HCT116 (cell line): ENCODE results near the gene CFAP77. TPM values are rescaled to one million over a fixed set of nuclear protein-coding genes. Genes with fewer than 3 reads are reported as not detected.

Experiments used
- ATAC-seq: fragments of 200-7000 bp; cut with Tn5 transposase; 2 replicates; pipeline ENCODE4 v1.9.1; 2020; ENCODE audit warnings: mild to moderate bottlenecking, moderate library complexity
- BruUV-seq: library from RNA; stranded (reverse); fragments of 400-500 nt; replicated peaks from 2 replicates; lab custom pipeline; 2021; lab: Mats Ljungman, UMichigan
- CTCF ChIA-PET: fragments of 300-600 bp; sonication (Branson Sonifier 250); formaldehyde crosslinking; loops from one replicate; lab custom pipeline; 2021; ENCODE audit warnings: antibody characterized with exemption; lab: Charles Lee
- POLR2A ChIA-PET: fragments of 300-600, 350-600 bp; sonication (Branson Sonifier 250); formaldehyde crosslinking; loops from one replicate; lab custom pipeline; 2021; ENCODE audit warnings: antibody characterized with exemption; lab: Charles Lee
- RAD21 ChIA-PET, 2 experiments: fragments of 300-600 bp; sonication (Branson Sonifier 250); formaldehyde crosslinking; loops; one replicate each; lab custom pipeline; 2023; ENCODE audit warnings: low total read pairs in 2 of 2; ENCODE audit not compliant: uncharacterized antibody in 2 of 2, unreplicated experiment in 2 of 2, low non-redundant PET in 1 of 2; lab: Charles Lee
- DNase-seq: peaks from one replicate; pipeline ENCODE4 v3.0.0-alpha.2; 2010; ENCODE audit warnings: low read depth, low spot score
- H2AFZ ChIP-seq: fragments of 200-600 bp; shearing (Covaris generic), sonication (generic); 2 replicates; pipeline ENCODE4 v1.6.1; 2017; ENCODE audit warnings: low read depth, mixed run types, mixed read lengths, antibody characterized with exemption, low read length; ENCODE audit not compliant: poor library complexity, severe bottlenecking
- H3K27ac ChIP-seq: 2 replicates; pipeline ENCODE4 v1.5.1; 2012; ENCODE audit warnings: low read depth, low read length
- H3K27me3 ChIP-seq: fragments of 200-600 bp; sonication (generic); 2 replicates; pipeline ENCODE4 v1.6.1; 2016; ENCODE audit warnings: mixed run types, low read length, mixed read lengths; ENCODE audit not compliant: insufficient read depth
- H3K36me3 ChIP-seq, 2 experiments: fragments of 200-500 bp in 1 of 2; fragments of 200-600 bp in 1 of 2; sonication (Bioruptor generic) in 1 of 2; sonication (generic) in 1 of 2; 2 replicates each; pipeline versions ENCODE4 v1.5.1 to v1.6.1; 2014 to 2016; ENCODE audit warnings: low read length in 2 of 2, inconsistent platforms in 1 of 2, mixed read lengths in 1 of 2, mixed run types in 1 of 2; ENCODE audit not compliant: insufficient read depth in 2 of 2, control insufficient read depth in 1 of 2
- H3K4me1 ChIP-seq, 2 experiments: fragments of 200-600 bp in 1 of 2; sonication (generic) in 1 of 2; 2 replicates each; pipeline versions ENCODE4 v1.5.1 to v1.6.1; 2012 to 2017; ENCODE audit warnings: low read length in 2 of 2, inconsistent platforms in 1 of 2, mild to moderate bottlenecking in 1 of 2, mixed read lengths in 1 of 2, mixed run types in 1 of 2, moderate library complexity in 1 of 2; ENCODE audit not compliant: insufficient read depth in 2 of 2, control insufficient read depth in 1 of 2
- H3K4me2 ChIP-seq: fragments of 200-600 bp; sonication (generic); 2 replicates; pipeline ENCODE4 v1.6.1; 2017; ENCODE audit warnings: mixed run types, low read length, mixed read lengths
- H3K4me3 ChIP-seq, 2 experiments: fragments of 200-600 bp in 1 of 2; sonication (generic) in 1 of 2; replicated peaks in 1 of 2; 2 replicates each; pipeline ENCODE4 v1.5.1; 2011 to 2016; ENCODE audit warnings: low read length in 2 of 2, control low read depth in 1 of 2, low read depth in 1 of 2, mild to moderate bottlenecking in 1 of 2, mixed read lengths in 1 of 2, mixed run types in 1 of 2
- H3K79me2 ChIP-seq: fragments of 200-600 bp; sonication (generic); 2 replicates; pipeline ENCODE4 v1.6.1; 2017; ENCODE audit warnings: mild to moderate bottlenecking, mixed run types, low read length, moderate library complexity, mixed read lengths; ENCODE audit not compliant: insufficient read depth
- H3K9ac ChIP-seq: fragments of 200-600 bp; sonication (generic); 2 replicates; pipeline ENCODE4 v1.6.1; 2016; ENCODE audit warnings: low read length, mixed read lengths
- H3K9me2 ChIP-seq: fragments of 200-600 bp; sonication (generic), shearing (Covaris generic); 2 replicates; pipeline ENCODE4 v1.6.1; 2017; ENCODE audit warnings: mixed run types, mild to moderate bottlenecking, moderate library complexity; ENCODE audit not compliant: insufficient read depth
- H3K9me3 ChIP-seq, 2 experiments: fragments of 200-500 bp in 1 of 2; fragments of 200-600 bp in 1 of 2; sonication (Bioruptor generic) in 1 of 2; sonication (generic) in 1 of 2; 2 replicates each; pipeline ENCODE4 v1.6.1; 2014 to 2017; ENCODE audit warnings: low read length in 2 of 2, mixed read lengths in 2 of 2, inconsistent platforms in 1 of 2, low read depth in 1 of 2, mild to moderate bottlenecking in 1 of 2, mixed run types in 1 of 2, moderate library complexity in 1 of 2; ENCODE audit not compliant: control insufficient read depth in 1 of 2, insufficient read depth in 1 of 2
- H4K20me1 ChIP-seq: fragments of 200-600 bp; sonication (generic), shearing (Covaris generic); 2 replicates; pipeline ENCODE4 v1.6.1; 2017; ENCODE audit warnings: mixed run types, mild to moderate bottlenecking, moderate library complexity; ENCODE audit not compliant: insufficient read depth
- CBX3 ChIP-seq: IDR thresholded peaks from 2 replicates; pipeline ENCODE4 v1.6.1; 2012; ENCODE audit warnings: low read depth
- MAX ChIP-seq: IDR thresholded peaks from 2 replicates; pipeline ENCODE4 v1.6.1; 2012
- RAD21 ChIP-seq: IDR thresholded peaks from 2 replicates; pipeline ENCODE4 v1.6.1; 2012; ENCODE audit warnings: low read depth, mild to moderate bottlenecking
- SRF ChIP-seq: IDR thresholded peaks from 2 replicates; pipeline ENCODE4 v1.6.1; 2012; ENCODE audit warnings: low read depth
- TCF7L2 ChIP-seq: IDR thresholded peaks from 2 replicates; pipeline ENCODE4 v1.7.0; 2011; ENCODE audit warnings: borderline replicate concordance, inconsistent platforms; ENCODE audit not compliant: insufficient read depth, insufficient read length; ENCODE audit errors: extremely low read depth
- ZBTB33 ChIP-seq: IDR thresholded peaks from 2 replicates; pipeline ENCODE4 v1.6.1; 2011; ENCODE audit warnings: mild to moderate bottlenecking, low read length, moderate library complexity; ENCODE audit not compliant: insufficient replicate concordance; ENCODE audit errors: extremely low read depth
- intact Hi-C: fragments of 100-400 bp; cut with micrococcal nuclease; formaldehyde crosslinking; loops from 2 replicates; pipeline ENCODE4 v1.10.0; 2022
- total RNA-seq: library from RNA; stranded (reverse); gene quantifications from one replicate; pipeline ENCODE4 v1.2.1, GENCODE V29; 2021; ENCODE audit not compliant: unreplicated experiment

The CFAP77 gene
- total RNA-seq, 1 experiment from 2014 or later = 0.98 TPM

GRCh38 chr9:132407196-132407595, 2.8 kb upstream of the CFAP77 start:
- no peak overlapping the region for H3K27ac ChIP-seq
- intact Hi-C loops = loop anchor here (2.0 kb wide), 1 partner anchor 52 kb away; the partner anchor contains the start of gene SETX
- peaks cover 37% of the 10 kb centered on the region for H3K79me2 ChIP-seq
- DNase-seq (no peak), ATAC-seq (no peak)
- ChIA-PET POLR2A (no interaction called here), RAD21 (no interaction called here), CTCF (no interaction called here)
- no peaks in the 10 kb centered on the region for H3K27me3 ChIP-seq
- TF ChIP-seq ZBTB33 (no peak), SRF (no peak), MAX (no peak), TCF7L2 (no peak), RAD21 (no peak)
- H3K9me3 ChIP-seq = no peaks in the 10 kb centered on the region
- peak overlapping the region; percentile 83; the same call in 1 of the 2 replicates for H3K9ac ChIP-seq
- peaks cover 0 to 8% of the 10 kb centered on the region in 2 experiments; a peak in 3 of 4 replicates for H3K36me3 ChIP-seq
- H2AFZ ChIP-seq = peak overlapping the region; percentile 59
- no peaks in the 10 kb centered on the region for H4K20me1 ChIP-seq
- H3K9me2 ChIP-seq = no peaks in the 10 kb centered on the region
- H3K4me1 ChIP-seq = peaks cover 23 to 40% of the 10 kb centered on the region in 2 experiments
- peak overlapping the region; percentile 88 for H3K4me2 ChIP-seq
- no TSS peak for BruUV-seq
- H3K4me3 ChIP-seq = peak overlapping the region; percentile 92 to 94

GRCh38 chr9:132408521-132408920, 1.5 kb upstream of the CFAP77 start:
- Histone ChIP-seq H3K4me3 (no peak overlapping the region), H3K9ac (no peak overlapping the region), H4K20me1 (no peaks in the 10 kb centered on the region), H3K4me1 (peaks cover 23 to 40% of the 10 kb centered on the region in 2 experiments), H3K27ac (no peak overlapping the region), H3K9me3 (no peaks in the 10 kb centered on the region), H3K27me3 (no peaks in the 10 kb centered on the region), H3K9me2 (no peaks in the 10 kb centered on the region), H3K36me3 (peaks cover 0 to 2% of the 10 kb centered on the region in 2 experiments; a peak in 1 of 4 replicates), H3K79me2 (peaks cover 26% of the 10 kb centered on the region), H3K4me2 (no peak overlapping the region), H2AFZ (no peak overlapping the region)
- TF ChIP-seq CBX3 (no peak), MAX (no peak), RAD21 (no peak), ZBTB33 (no peak)
- intact Hi-C loops = no loop called here
- RAD21 ChIA-PET = no interaction called here
- BruUV-seq = no TSS peak
- ATAC-seq = no peak
- POLR2A ChIA-PET = no interaction called here
- CTCF ChIA-PET = no interaction called here
- no peak for DNase-seq
